Stimulated activated CD8-positive, alpha-beta memory T cell treated with anti-CD3 and anti-CD28 coated beads, Interleukin-7, amount 100 ng/mL, for 24 hours (primary cell): ENCODE results near the gene AAR2.

Source experiments
- DNase-seq: peaks from one replicate; pipeline ENCODE4 v3.0.0-alpha.2; 2020; ENCODE audit warnings: low read depth

Gene AAR2

DNA sequence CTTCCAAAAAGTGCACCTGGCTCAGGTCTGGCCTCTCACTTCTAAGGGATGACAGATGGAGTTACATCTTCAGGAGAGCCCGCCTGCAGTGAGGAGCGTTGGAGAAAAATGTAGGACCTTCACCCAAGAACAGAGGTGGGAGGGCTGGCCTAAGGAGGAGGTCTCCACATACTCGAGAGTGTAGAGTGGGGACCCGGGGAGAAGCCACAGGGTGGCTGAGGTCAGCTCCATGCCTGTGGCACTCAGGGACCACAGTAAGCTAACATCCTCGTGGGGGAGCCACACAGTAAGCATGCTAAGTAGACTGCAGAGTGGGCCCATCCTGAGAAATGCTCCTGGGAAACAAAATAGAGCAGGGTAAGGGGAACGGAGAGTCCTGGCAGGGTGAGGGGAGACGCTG lies 24.0 kb downstream of the AAR2 start:
- DNase-seq: no peak

- DNase-seq: no peak
Measured at GRCh38 chr20:36261389-36262105, 25.3 kb downstream of the AAR2 start.

- no peak for DNase-seq
Measured at GRCh38 chr20:36262440-36262839, 26.2 kb downstream of the AAR2 start.

- DNase-seq: no peak
Measured at GRCh38 chr20:36264426-36265246, 28.4 kb downstream of the AAR2 start.

GRCh38 chr20:36266189-36266588 lies 29.9 kb downstream of the AAR2 start:
- DNase-seq: no peak

DNA sequence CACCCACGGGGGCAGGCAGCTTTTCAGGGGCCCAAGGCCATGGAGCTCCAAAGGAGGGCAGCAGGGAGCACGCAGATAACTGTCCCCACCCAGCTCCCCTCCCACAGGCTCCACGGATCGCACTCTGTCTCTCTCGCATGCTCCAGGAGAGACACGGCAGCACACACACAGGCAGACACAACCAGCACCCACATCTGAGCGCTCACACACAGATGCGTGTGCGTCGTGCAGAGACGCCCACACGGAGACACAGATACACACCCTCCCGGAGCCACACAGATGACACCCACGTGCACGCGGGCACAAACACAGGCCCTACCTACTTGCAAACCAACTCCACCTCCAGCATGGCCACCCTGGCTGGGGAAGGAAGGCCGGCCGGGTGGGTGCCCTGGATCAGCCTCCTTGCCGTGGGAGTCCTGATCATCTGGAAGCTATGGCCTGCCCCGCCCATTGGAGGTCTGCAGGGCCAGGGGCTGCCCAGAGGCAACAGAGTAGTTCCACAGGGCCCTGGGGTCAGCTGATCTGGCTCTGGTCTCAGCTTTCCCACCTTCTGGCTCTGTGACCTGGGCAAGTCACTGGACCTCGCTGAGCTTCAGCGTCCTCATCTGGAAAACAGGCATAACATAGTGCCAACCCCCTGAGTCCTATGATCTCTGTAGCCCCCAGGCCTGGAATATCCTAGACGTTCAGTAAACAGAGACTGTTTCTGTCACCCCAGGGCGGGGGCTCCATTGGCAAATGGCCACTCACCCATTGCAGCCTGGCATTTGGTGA lies 31.5 kb downstream of the AAR2 start:
- DNase-seq: no peak

- no peak for DNase-seq
Measured at GRCh38 chr20:36268440-36269342, 32.4 kb downstream of the AAR2 start.

- DNase-seq: no peak
Measured at GRCh38 chr20:36269507-36269906, 33.2 kb downstream of the AAR2 start.

DNA sequence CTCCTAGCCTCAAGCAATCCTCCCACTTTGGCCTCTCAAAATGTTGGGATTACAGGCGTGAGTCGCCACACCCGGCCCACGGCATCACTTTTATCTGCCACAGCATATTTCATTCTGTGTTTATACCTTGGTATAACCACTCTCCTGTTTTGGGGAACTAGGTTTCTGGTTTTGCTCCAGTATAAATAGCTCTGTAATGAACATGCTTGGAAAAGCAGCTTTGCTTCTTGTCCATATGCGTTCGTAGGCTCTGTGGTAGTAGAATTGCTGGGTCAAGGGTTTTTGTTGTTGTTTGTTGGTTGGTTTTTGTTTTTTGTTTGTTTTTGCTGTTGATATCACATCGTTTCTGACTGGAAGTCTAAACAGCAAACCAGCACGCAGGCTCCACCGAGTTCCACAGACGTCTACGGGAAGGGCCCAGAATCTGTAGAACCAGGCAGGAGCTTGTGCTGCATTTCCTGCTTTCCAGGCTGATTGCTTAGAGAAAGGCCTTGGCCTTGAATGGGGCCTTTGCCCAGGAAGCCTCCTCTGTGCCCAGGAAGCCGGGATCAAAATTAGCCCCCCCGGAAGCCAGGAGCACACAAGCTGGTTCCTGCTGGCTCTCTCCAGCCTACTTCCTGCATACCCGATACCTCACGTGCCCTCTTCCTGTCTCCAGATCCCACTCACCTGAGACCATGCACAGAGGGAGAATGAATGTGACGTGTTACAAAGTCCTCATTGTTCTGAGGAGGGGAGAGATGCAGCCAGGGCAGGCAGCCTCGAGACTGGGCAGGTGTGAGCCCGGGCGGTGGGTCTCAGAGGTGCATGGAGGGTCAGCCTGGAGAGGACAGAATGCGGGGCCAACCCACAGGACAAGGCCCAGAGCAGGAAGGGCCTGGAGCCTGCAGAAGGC lies 34.7 kb downstream of the AAR2 start:
- DNase-seq: no peak

DNA sequence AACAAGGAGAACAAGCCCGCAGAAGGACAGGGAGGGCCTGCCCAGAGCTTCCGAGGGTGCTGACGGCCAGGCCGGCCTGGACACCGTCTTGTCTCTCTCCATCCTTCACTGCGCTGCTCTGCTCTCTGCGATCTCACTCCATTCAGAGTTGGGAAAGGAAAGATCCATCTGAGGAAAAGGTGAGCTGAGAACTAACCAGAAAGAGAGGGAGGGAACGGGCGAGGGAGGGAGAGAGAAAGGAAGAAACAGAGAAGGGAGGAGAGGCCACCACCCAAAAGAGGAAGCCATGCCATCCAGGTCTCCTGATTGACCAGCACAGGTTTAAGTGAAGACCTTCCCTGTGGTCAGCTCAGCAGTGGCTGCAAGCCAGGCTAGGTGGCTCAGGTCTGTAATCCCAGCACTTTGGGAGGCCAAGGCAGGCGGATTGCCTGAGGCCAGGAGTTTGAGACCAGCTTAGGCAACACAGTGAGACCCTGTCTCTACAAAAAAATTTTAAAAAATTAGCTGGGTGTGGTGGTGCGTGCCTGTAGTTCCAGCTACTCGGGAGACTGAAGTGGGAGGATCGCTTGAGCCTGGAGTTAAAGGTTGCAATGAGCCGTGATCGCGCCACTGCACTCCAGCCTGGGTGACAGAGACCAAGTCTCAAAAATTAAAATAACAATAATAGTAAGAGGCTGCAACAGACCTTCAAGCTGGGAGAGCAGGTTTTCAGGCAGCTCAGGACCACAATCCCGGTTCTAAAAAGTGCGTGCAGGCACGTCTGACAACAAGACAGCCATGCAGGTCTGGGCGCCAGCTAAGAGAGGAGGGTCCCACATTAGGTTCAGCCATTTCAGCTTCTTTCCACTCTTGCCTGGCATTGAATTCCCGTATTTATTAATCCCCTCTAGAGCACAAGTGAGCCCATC lies 35.6 kb downstream of the AAR2 start:
- no peak for DNase-seq

DNA sequence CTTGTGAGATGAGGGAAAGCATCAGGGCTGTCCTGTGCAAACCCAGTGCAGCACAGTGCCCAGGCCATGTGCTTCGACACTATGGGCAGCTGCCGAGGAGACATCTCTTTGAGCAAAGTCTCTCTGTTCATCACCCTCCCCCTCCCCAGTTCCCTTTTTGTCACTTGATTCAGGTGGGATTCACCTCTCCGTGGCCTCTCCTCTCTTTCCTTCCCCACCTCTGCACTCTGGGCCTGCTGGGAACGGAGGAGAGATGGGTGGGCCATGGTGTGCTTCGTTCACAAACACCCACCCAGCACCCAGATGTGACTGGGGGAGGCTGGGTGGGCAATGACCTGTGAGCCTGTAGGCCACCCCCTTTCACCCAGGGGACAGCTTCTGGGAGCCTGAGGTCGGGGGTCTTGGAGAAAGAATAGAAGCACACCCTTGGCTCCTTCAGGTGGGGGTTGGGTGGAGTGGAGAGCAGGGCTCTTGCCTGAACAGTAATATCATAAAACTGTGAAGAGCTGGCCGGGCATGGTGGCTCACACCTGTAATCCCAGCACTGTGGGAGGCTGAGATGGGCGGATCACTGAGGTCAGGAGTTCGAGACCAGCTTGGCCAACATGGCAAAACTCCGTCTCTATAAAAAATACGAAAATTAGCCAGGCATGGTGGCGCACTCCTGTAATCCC lies 36.4 kb downstream of the AAR2 start:
- DNase-seq: no peak

GRCh38 chr20:36273414-36274180 lies 37.3 kb downstream of the AAR2 start:
- no peak for DNase-seq

DNA sequence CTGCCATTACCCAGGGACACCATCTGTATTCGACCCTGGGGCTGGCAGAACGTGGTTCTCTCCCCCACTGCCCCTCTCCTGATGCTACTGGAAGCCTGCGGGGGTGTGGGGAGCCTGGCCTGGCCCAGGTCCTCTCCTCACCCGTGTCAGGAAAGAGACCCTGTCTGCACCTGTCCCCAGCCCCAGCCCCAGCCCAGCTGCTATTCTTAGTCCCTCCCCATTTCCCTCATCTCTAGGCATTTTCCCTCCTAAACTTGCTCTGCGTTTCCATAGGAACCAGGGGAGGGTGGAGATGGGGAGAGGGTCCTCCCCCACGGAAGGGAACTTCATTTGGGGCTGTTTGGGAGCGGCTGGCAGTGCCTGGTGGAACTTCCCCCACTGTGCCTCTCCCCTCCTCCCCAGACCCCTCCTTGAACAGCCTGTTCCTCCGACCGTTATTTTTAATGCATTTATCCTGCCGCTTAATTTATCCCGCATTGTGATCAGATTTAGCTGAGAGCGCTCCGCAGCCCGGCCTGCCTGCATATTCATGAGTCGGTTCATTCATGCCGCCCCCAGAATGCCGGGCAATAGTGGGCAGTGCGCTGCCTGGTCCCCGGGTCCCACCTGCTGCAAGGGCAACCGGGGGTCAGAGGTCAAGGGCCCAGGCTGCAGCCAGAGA lies 38.0 kb downstream of the AAR2 start:
- DNase-seq: no peak

DNA sequence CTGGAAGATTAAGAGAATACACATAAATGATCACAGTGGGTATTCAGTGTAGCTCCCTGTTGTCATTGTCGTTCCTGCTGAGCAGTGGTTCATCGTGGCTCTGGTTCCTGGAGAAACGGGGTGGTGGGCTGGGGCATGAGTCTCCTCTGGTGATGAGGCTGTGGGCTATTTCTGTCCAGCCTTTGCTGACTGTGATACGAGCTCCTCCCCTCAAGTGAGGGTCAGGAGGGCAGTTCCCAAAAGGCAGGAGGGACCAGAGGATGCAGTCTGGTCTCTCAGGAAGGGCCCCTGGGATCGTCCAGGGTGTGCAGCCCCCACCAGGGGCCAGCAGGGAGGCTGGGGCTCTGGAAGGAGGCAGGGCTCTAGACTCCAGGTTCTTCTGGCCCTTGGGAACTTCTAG lies 38.7 kb downstream of the AAR2 start:
- no peak for DNase-seq

GRCh38 chr20:36275441-36276189 lies 39.3 kb downstream of the AAR2 start:
- no peak for DNase-seq

- no peak for DNase-seq
Measured at GRCh38 chr20:36277546-36277945, 41.3 kb downstream of the AAR2 start.

DNA sequence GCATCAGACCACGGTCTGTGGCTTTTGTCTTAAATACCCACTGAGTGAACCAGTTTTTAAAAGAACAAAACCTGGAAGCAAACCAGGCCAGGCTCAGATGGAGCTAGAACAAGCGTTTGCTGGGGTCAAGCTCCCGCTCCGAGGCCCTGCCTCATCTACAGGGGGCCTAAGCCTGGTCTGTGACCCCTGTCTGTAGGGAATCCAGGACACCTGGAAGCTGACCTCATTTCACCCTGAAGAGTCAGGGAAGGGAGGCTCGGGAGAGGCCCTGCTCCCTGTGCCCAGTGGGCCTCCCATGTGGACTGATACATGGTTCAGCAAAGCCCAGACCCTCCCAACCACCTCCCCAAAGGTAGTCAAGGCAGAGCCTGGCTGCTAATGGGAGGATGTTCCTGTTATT lies 43.1 kb downstream of the AAR2 start:
- DNase-seq: no peak
